PC-3 (cell line): Measurements from ENCODE around the gene RGS9.

Experiments used
- EZH2 ChIP-seq: fragments of 300-600 bp; sonication (generic); IDR thresholded peaks from one replicate; pipeline ENCODE4 v1.6.1; 2017; ENCODE audit warnings: antibody characterized with exemption, mild to moderate bottlenecking, low read length; ENCODE audit not compliant: unreplicated experiment
- TF ChIP-seq, protein P1 (sequence below): fragments of 300-600 bp; sonication (generic); conservative IDR thresholded peaks from 2 replicates; pipeline ENCODE4 v1.5.1; 2017; ENCODE audit warnings: antibody characterized with exemption, low read depth, mild to moderate bottlenecking, low read length

DNA sequence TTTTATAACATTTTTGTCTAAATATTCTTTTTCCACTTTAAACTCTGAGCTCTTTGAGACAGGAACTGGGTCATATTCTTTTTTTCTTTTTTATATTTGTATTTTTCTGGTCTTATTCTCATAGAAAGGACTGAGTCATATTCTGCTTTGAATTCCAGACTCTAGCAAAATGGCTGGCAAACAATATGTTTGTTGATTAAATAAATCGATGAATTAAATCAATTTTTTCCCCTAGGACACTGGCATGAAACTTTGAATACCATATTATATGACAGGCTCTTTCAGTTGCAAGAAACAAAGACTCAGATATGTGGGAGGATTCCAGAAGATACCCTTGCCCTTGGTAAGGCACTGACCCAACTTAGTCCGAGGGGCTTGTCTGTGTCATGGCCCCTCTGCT, 3.1 kb upstream of the RGS9 start:
- TF ChIP-seq, protein P1, sequence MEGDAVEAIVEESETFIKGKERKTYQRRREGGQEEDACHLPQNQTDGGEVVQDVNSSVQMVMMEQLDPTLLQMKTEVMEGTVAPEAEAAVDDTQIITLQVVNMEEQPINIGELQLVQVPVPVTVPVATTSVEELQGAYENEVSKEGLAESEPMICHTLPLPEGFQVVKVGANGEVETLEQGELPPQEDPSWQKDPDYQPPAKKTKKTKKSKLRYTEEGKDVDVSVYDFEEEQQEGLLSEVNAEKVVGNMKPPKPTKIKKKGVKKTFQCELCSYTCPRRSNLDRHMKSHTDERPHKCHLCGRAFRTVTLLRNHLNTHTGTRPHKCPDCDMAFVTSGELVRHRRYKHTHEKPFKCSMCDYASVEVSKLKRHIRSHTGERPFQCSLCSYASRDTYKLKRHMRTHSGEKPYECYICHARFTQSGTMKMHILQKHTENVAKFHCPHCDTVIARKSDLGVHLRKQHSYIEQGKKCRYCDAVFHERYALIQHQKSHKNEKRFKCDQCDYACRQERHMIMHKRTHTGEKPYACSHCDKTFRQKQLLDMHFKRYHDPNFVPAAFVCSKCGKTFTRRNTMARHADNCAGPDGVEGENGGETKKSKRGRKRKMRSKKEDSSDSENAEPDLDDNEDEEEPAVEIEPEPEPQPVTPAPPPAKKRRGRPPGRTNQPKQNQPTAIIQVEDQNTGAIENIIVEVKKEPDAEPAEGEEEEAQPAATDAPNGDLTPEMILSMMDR: no peak
- no peak for TF ChIP-seq EZH2
